Measurements from ENCODE around the gene CSMD2.

- TF ChIP-seq CTCF (conservative IDR thresholded peaks at IDR 0.05; ENCODE audit: low read depth, low read length) (no peak), MXI1 (IDR thresholded peaks at IDR 0.05; ENCODE audit: borderline replicate concordance, low read depth, low read length) (no peak)
Observed at GRCh38 chr1:34100332-34100731, 64.7 kb downstream of the CSMD2 start.
